ENCODE data around the gene CLCN2.
A peak's percentile ranks its signal among the peaks of the same experiment; 100 is the strongest.

Gene CLCN2

GRCh38 chr3:184361932-184362667, 695 bp upstream of the CLCN2 start:
- peak; percentile 20 to 42 (median 41) for DNase-seq (ENCODE audit: low read depth in 2 of 3, low spot score in 1 of 3)

GRCh38 chr3:184360929-184361531, 375 bp downstream of the CLCN2 start:
- no peak for DNase-seq (ENCODE audit: low read depth in 2 of 3, low spot score in 1 of 3)

- DNase-seq (ENCODE audit: low read depth in 2 of 3, low spot score in 1 of 3) = no peak
These were observed 1.1 kb downstream of the CLCN2 start for GRCh38 chr3:184360070-184360928.

GRCh38 chr3:184359610-184360009, 1.8 kb downstream of the CLCN2 start:
- DNase-seq (ENCODE audit: low read depth in 2 of 3, low spot score in 1 of 3) = no peak

- no peak for DNase-seq (ENCODE audit: low read depth in 2 of 3, low spot score in 1 of 3)
These were observed 2.5 kb downstream of the CLCN2 start for GRCh38 chr3:184358921-184359350.

- DNase-seq (ENCODE audit: low read depth in 2 of 3, low spot score in 1 of 3) = no peak
These were observed 3.2 kb downstream of the CLCN2 start for GRCh38 chr3:184358124-184358767.

GRCh38 chr3:184357248-184358123, 3.9 kb downstream of the CLCN2 start:
- DNase-seq (ENCODE audit: low read depth in 2 of 3, low spot score in 1 of 3) = no peak

GRCh38 chr3:184355261-184356040, 6.0 kb downstream of the CLCN2 start:
- no peak for DNase-seq (ENCODE audit: low read depth in 2 of 3, low spot score in 1 of 3)

GRCh38 chr3:184354754-184355153, 6.7 kb downstream of the CLCN2 start:
- DNase-seq (ENCODE audit: low read depth in 2 of 3, low spot score in 1 of 3) = no peak

- DNase-seq (ENCODE audit: low read depth in 2 of 3, low spot score in 1 of 3) = peak; percentile 36 to 61 (median 60)
These were observed 7.2 kb downstream of the CLCN2 start for GRCh38 chr3:184354121-184354728.

GRCh38 chr3:184353546-184353941, 7.9 kb downstream of the CLCN2 start:
- DNase-seq (ENCODE audit: low read depth in 2 of 3, low spot score in 1 of 3) = no peak

- DNase-seq (ENCODE audit: low read depth in 2 of 3, low spot score in 1 of 3) = no peak
These were observed 8.4 kb downstream of the CLCN2 start for GRCh38 chr3:184352897-184353545.

GRCh38 chr3:184352149-184352785, 9.1 kb downstream of the CLCN2 start:
- DNase-seq (ENCODE audit: low read depth in 2 of 3, low spot score in 1 of 3) = no peak

- DNase-seq (ENCODE audit: low read depth in 2 of 3, low spot score in 1 of 3) = no peak
These were observed 9.8 kb downstream of the CLCN2 start for GRCh38 chr3:184351511-184352148.

GRCh38 chr3:184350618-184351017, 10.8 kb downstream of the CLCN2 start:
- no peak for DNase-seq (ENCODE audit: low read depth in 2 of 3, low spot score in 1 of 3)

- no peak for DNase-seq (ENCODE audit: low read depth in 2 of 3, low spot score in 1 of 3)
These were observed 11.6 kb downstream of the CLCN2 start for GRCh38 chr3:184349563-184350470.

GRCh38 chr3:184348057-184348382, 13.4 kb downstream of the CLCN2 start:
- DNase-seq (ENCODE audit: low read depth in 2 of 3, low spot score in 1 of 3) = no peak

Data from stimulated activated CD4-positive, alpha-beta T cell treated with anti-CD3 and anti-CD28 coated beads, Interleukin-12 subunit alpha, Interleukin-12 subunit beta, amount 100 ng/mL, for 48 hours (primary cell).